Psoas muscle (tissue), 8 donors: Measurements from ENCODE around the gene SDK2. TPM values are rescaled to one million over a fixed set of nuclear protein-coding genes. Genes with fewer than 3 reads are reported as not detected.
A peak's percentile ranks its signal among the peaks of the same experiment; 100 is the strongest.

Source experiments
- ATAC-seq, 4 donors: fragments of 200-7000 bp; cut with Tn5 transposase; one replicate each; pipeline ENCODE4 v1.9.1; 2020; ENCODE audit warnings: moderate library complexity in 3 of 4, mild to moderate bottlenecking in 2 of 4
- DNase-seq, 2 donors: peaks; one replicate each; pipeline ENCODE4 v3.0.0-alpha.2; 2020
- H3K27ac ChIP-seq: fragments of 200-600 bp; one replicate; pipeline ENCODE4 v1.8.0; 2022
- H3K27me3 ChIP-seq, 3 donors: fragments of 200-600 bp in 1 of 3; one replicate each; pipeline versions ENCODE4 v1.6.1 to v1.8.0; 2013 to 2022; ENCODE audit warnings: low read length in 2 of 3, mild to moderate bottlenecking in 2 of 3, moderate library complexity in 1 of 3; ENCODE audit not compliant: insufficient read depth in 3 of 3
- H3K36me3 ChIP-seq, 2 donors: fragments of 200-600 bp in 1 of 2; one replicate each; pipeline versions ENCODE4 v1.6.1 to v1.8.0; 2013 to 2022; ENCODE audit warnings: low read depth in 1 of 2, mild to moderate bottlenecking in 1 of 2, moderate library complexity in 1 of 2; ENCODE audit not compliant: insufficient read depth in 1 of 2
- H3K4me1 ChIP-seq: fragments of 200-600 bp; one replicate; pipeline ENCODE4 v1.8.0; 2022
- H3K4me3 ChIP-seq: fragments of 200-600 bp; one replicate; pipeline ENCODE4 v1.8.0; 2022; ENCODE audit warnings: mild to moderate bottlenecking
- H3K9me3 ChIP-seq: fragments of 200-600 bp; one replicate; pipeline ENCODE4 v1.8.0; 2022
- WGBS, 3 donors: extraction: QIAGEN DNeasy Blood & Tissue Kit; methylation state at CpG; one replicate each; pipeline versions ENCODE4 v1.1.6 to v1.1.7; 2013; 5-methylcytosine and 5-hydroxymethylcytosine counted together
- intact Hi-C, 2 donors: fragments of 100-400 bp; cut with DNase I; formaldehyde crosslinking; loops; one replicate each; pipeline versions ENCODE4 v1.11.0 to v1.14.2; 2022
- polyA plus RNA-seq, 3 donors: library from polyadenylated mRNA; stranded (reverse); fragments of 200-250 nt; gene quantifications; one replicate each; pipeline ENCODE4 v1.2.3, GENCODE V29; 2013
- total RNA-seq, 4 donors: library from RNA; stranded (reverse); fragmentation: NEBNext Ultra II Directional in 2 of 4; extraction: Animal tissue kit (Norgen Biotek cat#: 25700) in 2 of 4; gene quantifications; one replicate each; pipeline versions ENCODE4 v1.2.1 to v1.2.4, GENCODE V29; 2021 to 2023
- TF ChIP-seq, protein P1 (sequence below): fragments of 200-600 bp; IDR thresholded peaks from one replicate; pipeline ENCODE4 v1.8.0; 2022; ENCODE audit warnings: antibody characterized with exemption
- donor health status: healthy with polysubstance abuse.
- donor health status: DM: no; HTN: no; CAD: no; lungs with moderate emphysema.
- donor health status: Bipolar disorder and iron deficiency.
- donor health status: healthy.
- donor health status: DM: yes; HTN: yes; CAD: no.
- donor health status: DM: no; HTN: no; CAD: no.
- donor health status: DM: no; HTN: no; CAD: no.
- donor health status: DM: yes; HTN: yes; CAD: no.

The SDK2 gene
- total and polyA plus RNA-seq, 7 donors: 0.04 to 2.8 (median 0.24) TPM

DNA sequence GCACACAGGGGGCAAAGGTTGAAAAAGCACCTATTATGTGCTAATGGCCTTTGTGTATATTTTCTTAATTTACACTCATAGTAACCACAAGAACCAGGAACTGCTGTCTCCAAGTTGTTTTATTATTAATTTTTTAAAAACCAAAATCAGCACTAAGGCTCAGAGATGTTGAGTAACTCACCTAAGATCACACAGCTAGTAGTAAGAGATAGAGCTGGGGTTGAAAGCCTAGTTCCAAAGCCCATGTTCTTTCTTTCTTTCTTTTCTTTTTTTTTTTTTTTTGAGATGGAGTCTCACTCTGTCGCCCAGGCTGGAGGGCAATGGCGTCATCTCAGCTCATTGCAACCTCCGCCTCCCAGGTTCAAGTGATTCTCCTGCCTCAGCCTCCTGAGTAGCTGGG lies 75.3 kb downstream of the SDK2 start:
- TF ChIP-seq, protein P1, sequence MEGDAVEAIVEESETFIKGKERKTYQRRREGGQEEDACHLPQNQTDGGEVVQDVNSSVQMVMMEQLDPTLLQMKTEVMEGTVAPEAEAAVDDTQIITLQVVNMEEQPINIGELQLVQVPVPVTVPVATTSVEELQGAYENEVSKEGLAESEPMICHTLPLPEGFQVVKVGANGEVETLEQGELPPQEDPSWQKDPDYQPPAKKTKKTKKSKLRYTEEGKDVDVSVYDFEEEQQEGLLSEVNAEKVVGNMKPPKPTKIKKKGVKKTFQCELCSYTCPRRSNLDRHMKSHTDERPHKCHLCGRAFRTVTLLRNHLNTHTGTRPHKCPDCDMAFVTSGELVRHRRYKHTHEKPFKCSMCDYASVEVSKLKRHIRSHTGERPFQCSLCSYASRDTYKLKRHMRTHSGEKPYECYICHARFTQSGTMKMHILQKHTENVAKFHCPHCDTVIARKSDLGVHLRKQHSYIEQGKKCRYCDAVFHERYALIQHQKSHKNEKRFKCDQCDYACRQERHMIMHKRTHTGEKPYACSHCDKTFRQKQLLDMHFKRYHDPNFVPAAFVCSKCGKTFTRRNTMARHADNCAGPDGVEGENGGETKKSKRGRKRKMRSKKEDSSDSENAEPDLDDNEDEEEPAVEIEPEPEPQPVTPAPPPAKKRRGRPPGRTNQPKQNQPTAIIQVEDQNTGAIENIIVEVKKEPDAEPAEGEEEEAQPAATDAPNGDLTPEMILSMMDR: no peak
- H3K9me3 ChIP-seq: no peaks in the 10 kb centered on the region
- H3K4me3 ChIP-seq: no peak overlapping the region
- ATAC-seq (no peak), DNase-seq (no peak)
- intact Hi-C loops: no loop called here
- H3K27me3 ChIP-seq: peaks cover 0 to 1% (median 0%) of the 10 kb centered on the region in 3 donors
- no peaks in the 10 kb centered on the region for H3K36me3 ChIP-seq
- H3K4me1 ChIP-seq: no peaks in the 10 kb centered on the region
- 97 to 100% (median 100%) methylated on average over 3 of the region's 3 CpGs for WGBS, 3 donors
- H3K27ac ChIP-seq: no peak overlapping the region

DNA sequence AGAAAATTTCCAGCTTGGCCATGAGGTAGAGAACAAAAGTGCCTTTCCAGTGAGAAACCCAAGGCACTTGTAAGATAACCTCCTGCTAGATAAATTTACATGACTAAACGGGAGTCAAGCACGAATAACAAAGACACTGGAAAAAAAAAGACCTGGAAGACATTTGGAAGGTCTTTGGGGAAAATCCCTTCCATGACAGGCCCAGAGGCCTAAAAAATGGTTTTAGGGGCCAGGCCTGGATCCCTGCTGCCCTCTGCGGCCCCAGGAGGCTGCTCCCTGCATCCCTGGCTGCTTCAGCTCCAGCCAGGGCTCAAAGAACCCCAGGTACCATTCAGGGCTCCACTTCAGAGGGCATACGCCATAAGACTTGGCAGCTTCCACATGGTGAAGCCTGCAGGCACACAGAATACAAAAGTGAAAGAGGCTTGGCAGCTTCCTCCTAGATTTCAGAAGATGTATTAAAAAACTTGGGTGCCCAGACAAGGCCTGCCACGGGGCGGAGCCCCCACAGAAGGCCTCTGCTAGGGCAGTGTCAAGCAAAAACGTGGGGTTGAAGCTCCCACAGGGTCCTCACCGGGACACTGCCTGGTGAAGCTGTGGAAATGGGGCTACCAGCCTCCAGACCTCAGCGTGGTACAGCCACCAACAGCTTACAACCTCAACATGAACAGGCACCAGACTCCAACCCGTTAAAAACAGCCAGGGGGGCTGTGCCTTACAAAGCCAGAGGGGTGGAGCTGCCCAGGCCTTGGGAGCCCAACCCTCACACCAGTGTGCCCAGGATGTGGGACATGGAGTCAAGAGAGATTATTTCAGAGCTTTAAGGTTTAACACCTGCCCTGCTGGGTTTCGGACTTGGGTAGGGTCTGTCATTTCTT lies 77.1 kb downstream of the SDK2 start:
- Histone ChIP-seq H3K36me3 (no peaks in the 10 kb centered on the region), H3K4me3 (no peak overlapping the region), H3K9me3 (no peaks in the 10 kb centered on the region), H3K27ac (no peak overlapping the region), H3K27me3 (peaks cover 0 to 1% (median 0%) of the 10 kb centered on the region in 3 donors), H3K4me1 (no peaks in the 10 kb centered on the region)
- no peak for DNase-seq
- 67 to 82% (median 70%) methylated on average over 11 of the region's 11 CpGs for WGBS, 3 donors
- TF ChIP-seq, protein P1: no peak
- ATAC-seq: no peak
- intact Hi-C loops: no loop called here

GRCh38 chr17:73564843-73565242 lies 79.4 kb downstream of the SDK2 start:
- intact Hi-C loops: no loop called here
- no peaks in the 10 kb centered on the region for H3K36me3 ChIP-seq
- H3K4me3 ChIP-seq: no peak overlapping the region
- WGBS, 3 donors: 42 to 66% (median 55%) methylated on average over 2 of the region's 2 CpGs
- TF ChIP-seq, protein P1: no peak
- H3K4me1 ChIP-seq: no peaks in the 10 kb centered on the region
- H3K9me3 ChIP-seq: no peaks in the 10 kb centered on the region
- DNase-seq: no peak
- H3K27ac ChIP-seq: no peak overlapping the region
- peaks cover 0 to 10% (median 0%) of the 10 kb centered on the region in 3 donors for H3K27me3 ChIP-seq
- ATAC-seq: no peak

DNA sequence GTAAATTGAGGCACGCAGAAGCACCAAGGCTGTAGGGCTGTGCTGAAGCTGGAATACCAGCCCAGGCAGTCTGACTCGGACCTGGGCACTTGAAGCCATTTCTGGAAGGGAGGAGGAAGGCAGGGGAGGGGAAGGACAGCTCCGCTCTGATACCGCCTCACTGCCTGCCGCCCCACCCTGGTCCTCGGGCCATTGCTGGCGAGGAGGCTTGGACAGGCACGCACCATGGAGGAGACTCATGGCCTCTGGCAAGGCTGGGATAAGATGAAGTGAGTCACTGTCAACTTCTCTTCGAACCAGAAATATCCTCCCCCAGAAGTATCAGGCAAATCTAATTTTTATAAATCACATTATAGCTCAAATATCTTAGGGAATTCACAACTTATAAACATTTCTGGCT lies 81.3 kb downstream of the SDK2 start:
- TF ChIP-seq, protein P1: no peak
- H3K4me1 ChIP-seq: no peaks in the 10 kb centered on the region
- H3K9me3 ChIP-seq: no peaks in the 10 kb centered on the region
- ATAC-seq (no peak), DNase-seq (peak in 1 of 2 donors; percentile 15)
- peaks cover 0 to 10% (median 0%) of the 10 kb centered on the region in 3 donors for H3K27me3 ChIP-seq
- H3K4me3 ChIP-seq: no peak overlapping the region
- intact Hi-C loops: no loop called here
- WGBS, 3 donors: 78 to 85% (median 78%) methylated on average over 9 of the region's 9 CpGs
- H3K36me3 ChIP-seq: no peaks in the 10 kb centered on the region
- H3K27ac ChIP-seq: no peak overlapping the region
